ENCODE measurements around the gene SLC40A1. TPM values are rescaled to one million over a fixed set of nuclear protein-coding genes. Genes with fewer than 3 reads are reported as not detected.

Gene SLC40A1
- total RNA-seq, 1 donor from 2014 or later: 169 TPM

GRCh38 chr2:189543367-189543766 lies 37.2 kb downstream of the SLC40A1 start:
- H3K4me1 ChIP-seq: peaks cover under 1% of the 10 kb centered on the region
- no peaks in the 10 kb centered on the region for H3K27me3 ChIP-seq
- H3K9me3 ChIP-seq: no peaks in the 10 kb centered on the region
- H3K4me3 ChIP-seq: no peak overlapping the region
- TF ChIP-seq, protein P1, sequence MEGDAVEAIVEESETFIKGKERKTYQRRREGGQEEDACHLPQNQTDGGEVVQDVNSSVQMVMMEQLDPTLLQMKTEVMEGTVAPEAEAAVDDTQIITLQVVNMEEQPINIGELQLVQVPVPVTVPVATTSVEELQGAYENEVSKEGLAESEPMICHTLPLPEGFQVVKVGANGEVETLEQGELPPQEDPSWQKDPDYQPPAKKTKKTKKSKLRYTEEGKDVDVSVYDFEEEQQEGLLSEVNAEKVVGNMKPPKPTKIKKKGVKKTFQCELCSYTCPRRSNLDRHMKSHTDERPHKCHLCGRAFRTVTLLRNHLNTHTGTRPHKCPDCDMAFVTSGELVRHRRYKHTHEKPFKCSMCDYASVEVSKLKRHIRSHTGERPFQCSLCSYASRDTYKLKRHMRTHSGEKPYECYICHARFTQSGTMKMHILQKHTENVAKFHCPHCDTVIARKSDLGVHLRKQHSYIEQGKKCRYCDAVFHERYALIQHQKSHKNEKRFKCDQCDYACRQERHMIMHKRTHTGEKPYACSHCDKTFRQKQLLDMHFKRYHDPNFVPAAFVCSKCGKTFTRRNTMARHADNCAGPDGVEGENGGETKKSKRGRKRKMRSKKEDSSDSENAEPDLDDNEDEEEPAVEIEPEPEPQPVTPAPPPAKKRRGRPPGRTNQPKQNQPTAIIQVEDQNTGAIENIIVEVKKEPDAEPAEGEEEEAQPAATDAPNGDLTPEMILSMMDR (IDR thresholded peaks at IDR 0.05): no peak
- intact Hi-C loops (cut with DNase I): no loop called here
- DNase-seq (no peak), ATAC-seq (no peak)
- no peak overlapping the region for H3K27ac ChIP-seq
- no peaks in the 10 kb centered on the region for H3K36me3 ChIP-seq

DNA sequence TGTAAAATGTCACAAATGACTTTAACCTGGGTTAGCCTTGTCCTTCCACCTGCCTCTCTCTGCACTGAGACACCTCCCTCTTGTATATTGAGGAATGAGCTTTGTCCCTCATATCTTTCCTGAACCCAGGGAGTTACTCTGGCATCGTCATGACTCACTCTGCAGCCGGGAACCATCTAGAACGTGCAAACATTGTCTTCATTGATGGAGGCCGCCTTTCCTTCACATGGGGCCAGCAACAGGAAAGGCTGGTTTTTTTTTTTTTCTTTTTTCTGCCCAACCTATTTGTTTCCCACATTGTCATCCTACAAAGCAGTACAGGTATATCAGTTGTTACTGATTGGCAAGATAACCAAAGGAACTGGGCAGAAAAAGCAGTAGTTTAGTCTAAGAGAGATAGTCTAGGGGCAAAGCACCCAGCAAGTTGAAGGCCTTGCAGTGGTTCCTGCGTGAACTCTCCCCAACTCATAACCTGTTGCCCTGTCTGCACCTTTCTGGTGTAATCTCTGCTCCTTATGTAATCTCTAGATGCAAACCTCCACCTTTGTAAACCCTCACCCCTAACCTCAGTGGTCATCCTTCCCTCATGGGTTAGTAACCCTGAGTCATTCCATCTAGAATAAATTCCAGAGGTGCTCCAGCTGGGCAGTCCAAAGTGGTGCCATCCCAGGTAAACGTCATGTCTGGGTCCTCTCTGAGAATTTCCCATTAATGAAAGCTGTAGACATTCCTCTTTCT lies 38.3 kb downstream of the SLC40A1 start:
- H3K9me3 ChIP-seq: no peaks in the 10 kb centered on the region
- no peak for ATAC-seq
- no peak overlapping the region for H3K4me3 ChIP-seq
- no peak overlapping the region for H3K27ac ChIP-seq
- DNase-seq: no peak
- H3K36me3 ChIP-seq: no peaks in the 10 kb centered on the region
- no peaks in the 10 kb centered on the region for H3K4me1 ChIP-seq
- TF ChIP-seq, protein P1 (IDR thresholded peaks at IDR 0.05): no peak
- no peaks in the 10 kb centered on the region for H3K27me3 ChIP-seq
- intact Hi-C loops (cut with DNase I): no loop called here

DNA sequence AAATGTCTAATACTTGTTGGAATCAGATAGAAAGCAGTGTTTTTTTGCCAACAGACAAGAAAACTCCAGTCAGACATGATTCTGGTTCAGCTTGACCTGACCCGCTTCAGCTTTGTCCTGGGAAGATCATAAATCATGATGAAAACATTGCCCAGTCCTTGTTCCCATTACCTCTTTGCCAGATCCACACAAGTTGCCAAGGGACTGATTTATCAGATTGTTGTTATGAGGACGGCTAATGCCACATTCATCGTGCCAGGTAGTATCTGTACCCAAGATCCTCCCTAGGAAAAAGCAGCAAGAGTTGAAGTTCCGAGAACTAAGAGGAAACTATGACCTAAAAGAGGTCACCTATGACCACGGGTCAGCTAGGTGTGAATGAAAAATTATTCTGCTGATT lies 39.0 kb downstream of the SLC40A1 start:
- no peak for ATAC-seq
- Histone ChIP-seq H3K27ac (no peak overlapping the region), H3K4me3 (no peak overlapping the region), H3K27me3 (no peaks in the 10 kb centered on the region), H3K4me1 (no peaks in the 10 kb centered on the region), H3K36me3 (no peaks in the 10 kb centered on the region), H3K9me3 (no peaks in the 10 kb centered on the region)
- intact Hi-C loops (cut with DNase I): no loop called here
- no peak for DNase-seq
- TF ChIP-seq, protein P1 (IDR thresholded peaks at IDR 0.05): no peak

DNA sequence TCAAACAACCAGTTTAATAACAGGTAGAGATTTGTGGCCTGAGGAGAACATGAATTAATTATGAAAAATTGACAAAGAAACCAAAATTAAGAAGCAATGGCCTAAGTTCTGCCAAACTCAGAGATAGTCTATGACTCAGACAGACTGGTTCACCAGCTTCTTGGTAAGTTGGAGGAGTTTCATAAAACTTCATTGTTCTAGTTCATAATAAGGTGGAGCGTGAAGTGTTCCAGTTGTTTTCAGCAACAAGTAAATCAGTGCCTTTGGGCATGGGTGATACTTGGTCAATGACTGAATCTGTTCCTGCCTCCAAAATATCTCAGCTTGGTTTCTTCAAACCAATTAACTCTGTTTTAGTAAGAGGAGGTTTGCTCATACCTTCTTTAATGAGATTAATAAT lies 40.0 kb downstream of the SLC40A1 start:
- no peak for ATAC-seq
- Histone ChIP-seq H3K27me3 (no peaks in the 10 kb centered on the region), H3K36me3 (no peaks in the 10 kb centered on the region), H3K27ac (no peak overlapping the region), H3K4me1 (no peaks in the 10 kb centered on the region), H3K9me3 (no peaks in the 10 kb centered on the region), H3K4me3 (no peak overlapping the region)
- intact Hi-C loops (cut with DNase I): no loop called here
- TF ChIP-seq, protein P1 (IDR thresholded peaks at IDR 0.05): no peak
- DNase-seq: no peak

DNA sequence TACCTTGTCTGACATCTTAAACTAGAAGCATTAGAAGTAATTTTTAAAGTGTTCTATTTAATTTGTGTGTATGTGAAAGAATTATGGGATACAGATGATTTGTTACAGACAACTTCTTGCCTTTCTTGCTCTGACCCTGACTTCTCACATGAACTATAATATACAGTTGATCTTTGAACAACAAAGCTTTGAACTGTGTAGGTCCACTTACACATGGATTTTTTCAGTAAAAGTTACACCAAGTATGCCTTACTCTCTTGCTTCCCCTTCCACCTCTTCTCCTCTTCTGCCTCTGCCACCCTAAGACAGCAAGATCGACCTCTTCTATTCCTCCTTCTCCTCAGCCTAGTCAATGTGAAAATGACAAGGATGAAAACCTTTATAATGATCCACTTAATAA lies 42.2 kb downstream of the SLC40A1 start:
- intact Hi-C loops (cut with DNase I): no loop called here
- DNase-seq (no peak), ATAC-seq (no peak)
- no peak overlapping the region for H3K4me3 ChIP-seq
- peaks cover 9% of the 10 kb centered on the region for H3K4me1 ChIP-seq
- no peak overlapping the region for H3K27ac ChIP-seq
- H3K36me3 ChIP-seq: no peaks in the 10 kb centered on the region
- TF ChIP-seq, protein P1 (IDR thresholded peaks at IDR 0.05): no peak
- H3K27me3 ChIP-seq: no peaks in the 10 kb centered on the region
- H3K9me3 ChIP-seq: no peaks in the 10 kb centered on the region

GRCh38 chr2:189536830-189537229 lies 43.8 kb downstream of the SLC40A1 start:
- Histone ChIP-seq H3K27ac (no peak overlapping the region), H3K27me3 (no peaks in the 10 kb centered on the region), H3K4me1 (peaks cover 9% of the 10 kb centered on the region), H3K36me3 (no peaks in the 10 kb centered on the region), H3K4me3 (no peak overlapping the region), H3K9me3 (no peaks in the 10 kb centered on the region)
- TF ChIP-seq, protein P1 (IDR thresholded peaks at IDR 0.05): no peak
- ATAC-seq (no peak), DNase-seq (no peak)
- intact Hi-C loops (cut with DNase I): no loop called here
